ENCODE measurements around the gene COL25A1.

Gene COL25A1

GRCh38 chr4:109172301-109172700 is 130.2 kb downstream of the COL25A1 start:
- in situ Hi-C loops (cut with HindIII; ENCODE audit: low pct_unique_long_range_greater_than_20kb, low sequenced_read_pairs) = no loop called here
- TF ChIP-seq JUND (IDR thresholded peaks at IDR 0.05; ENCODE audit: low read depth) = no peak

GRCh38 chr4:109171070-109171469 is 131.4 kb downstream of the COL25A1 start:
- DNase-seq (ENCODE audit: low read depth in 1 of 2, low spot score in 1 of 2) = no peak
- in situ Hi-C loops (cut with HindIII; ENCODE audit: low pct_unique_long_range_greater_than_20kb, low sequenced_read_pairs) = no loop called here

More at GRCh38 chr4:109172301-109172700, 130.2 kb downstream of the COL25A1 start:
- no peak for DNase-seq (ENCODE audit: low read depth in 1 of 2, low spot score in 1 of 2)

GRCh38 chr4:109169170-109169569 is 133.3 kb downstream of the COL25A1 start:
- TF ChIP-seq JUND (IDR thresholded peaks at IDR 0.05; ENCODE audit: low read depth) = no peak
- in situ Hi-C loops (cut with HindIII; ENCODE audit: low pct_unique_long_range_greater_than_20kb, low sequenced_read_pairs) = no loop called here
- no peak for DNase-seq (ENCODE audit: low read depth in 1 of 2, low spot score in 1 of 2)

More at GRCh38 chr4:109171070-109171469, 131.4 kb downstream of the COL25A1 start:
- no peak for TF ChIP-seq JUND (IDR thresholded peaks at IDR 0.05; ENCODE audit: low read depth)

GRCh38 chr4:109166586-109166985 is 135.9 kb downstream of the COL25A1 start:
- in situ Hi-C loops (cut with HindIII; ENCODE audit: low pct_unique_long_range_greater_than_20kb, low sequenced_read_pairs) = no loop called here
- no peak for DNase-seq (ENCODE audit: low read depth in 1 of 2, low spot score in 1 of 2)
- TF ChIP-seq JUND (IDR thresholded peaks at IDR 0.05; ENCODE audit: low read depth) = no peak

- DNase-seq (ENCODE audit: low read depth in 1 of 2, low spot score in 1 of 2) = no peak
- in situ Hi-C loops (cut with HindIII; ENCODE audit: low pct_unique_long_range_greater_than_20kb, low sequenced_read_pairs) = no loop called here
- TF ChIP-seq JUND (IDR thresholded peaks at IDR 0.05; ENCODE audit: low read depth) = no peak
These were observed 136.3 kb downstream of the COL25A1 start for GRCh38 chr4:109166126-109166525.

GRCh38 chr4:109164011-109164410 is 138.4 kb downstream of the COL25A1 start:
- no peak for DNase-seq (ENCODE audit: low read depth in 1 of 2, low spot score in 1 of 2)
- TF ChIP-seq JUND (IDR thresholded peaks at IDR 0.05; ENCODE audit: low read depth) = no peak
- in situ Hi-C loops (cut with HindIII; ENCODE audit: low pct_unique_long_range_greater_than_20kb, low sequenced_read_pairs) = no loop called here

DNA sequence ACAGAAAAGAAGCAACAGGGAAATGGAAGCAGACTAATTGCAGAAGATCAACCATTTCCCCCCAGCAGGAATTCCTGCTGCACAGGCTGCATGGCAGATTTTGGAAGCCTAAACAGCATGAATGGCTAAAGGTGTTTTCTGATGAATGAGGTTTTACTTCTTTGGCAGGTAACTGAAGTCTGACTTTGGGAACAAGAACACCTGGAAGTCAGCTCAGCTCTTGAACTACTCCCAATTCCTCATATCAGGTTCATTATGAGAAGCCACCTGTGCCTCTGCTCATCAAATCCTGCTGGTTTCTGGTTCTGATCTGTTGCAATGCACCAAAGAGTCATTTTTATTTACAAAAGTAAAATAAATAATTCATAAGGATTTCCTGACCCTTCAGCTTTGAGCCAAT is 139.0 kb downstream of the COL25A1 start:
- DNase-seq (ENCODE audit: low read depth in 1 of 2, low spot score in 1 of 2) = no peak
- no peak for TF ChIP-seq JUND (IDR thresholded peaks at IDR 0.05; ENCODE audit: low read depth)
- in situ Hi-C loops (cut with HindIII; ENCODE audit: low pct_unique_long_range_greater_than_20kb, low sequenced_read_pairs) = no loop called here

DNA sequence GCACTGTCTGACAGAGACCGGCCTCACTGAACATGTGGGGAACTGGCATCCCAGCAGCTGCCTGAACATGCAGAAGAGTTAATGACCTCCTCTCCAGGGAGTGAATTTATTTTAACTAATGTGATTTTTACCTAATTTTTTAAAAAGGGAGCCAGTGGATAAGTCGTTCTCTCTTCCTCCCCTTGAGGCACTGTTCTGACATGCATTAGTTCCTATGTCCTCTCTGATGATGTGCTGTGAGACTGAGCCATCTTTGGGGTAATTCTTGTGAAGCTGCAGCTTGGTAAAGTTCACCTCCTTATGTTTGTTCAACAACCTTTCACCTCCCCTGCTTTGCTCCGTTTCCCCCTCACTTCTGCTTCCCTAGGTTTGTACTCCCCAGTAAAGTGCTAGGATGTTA is 139.7 kb downstream of the COL25A1 start:
- in situ Hi-C loops (cut with HindIII; ENCODE audit: low pct_unique_long_range_greater_than_20kb, low sequenced_read_pairs) = no loop called here
- no peak for DNase-seq (ENCODE audit: low read depth in 1 of 2, low spot score in 1 of 2)
- TF ChIP-seq JUND (IDR thresholded peaks at IDR 0.05; ENCODE audit: low read depth) = no peak

DNA sequence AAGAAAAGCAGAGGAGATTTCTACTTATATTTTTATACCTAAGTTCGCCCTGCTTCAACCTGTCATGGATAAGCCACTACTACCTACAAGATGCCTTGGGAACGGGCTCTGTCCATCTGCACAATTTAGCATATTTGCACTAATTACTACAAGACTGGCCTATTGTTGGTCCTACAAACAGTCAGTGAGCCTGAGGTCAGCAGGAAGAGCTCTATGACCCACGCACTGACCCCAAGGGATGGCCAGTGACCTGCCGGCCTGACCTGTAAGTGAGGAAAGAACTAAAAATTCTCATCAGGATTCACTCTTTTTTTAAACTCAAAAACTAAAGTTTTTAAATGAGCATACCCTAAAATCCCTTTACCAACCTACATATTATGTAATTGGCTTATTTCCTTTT is 142.0 kb downstream of the COL25A1 start:
- TF ChIP-seq JUND (IDR thresholded peaks at IDR 0.05; ENCODE audit: low read depth) = no peak

GRCh38 chr4:109157696-109158095 is 144.8 kb downstream of the COL25A1 start:
- no peak for DNase-seq (ENCODE audit: low read depth in 1 of 2, low spot score in 1 of 2)
- in situ Hi-C loops (cut with HindIII; ENCODE audit: low pct_unique_long_range_greater_than_20kb, low sequenced_read_pairs) = no loop called here
- no peak for TF ChIP-seq JUND (IDR thresholded peaks at IDR 0.05; ENCODE audit: low read depth)

More for the DNA sequence above, 142.0 kb downstream of the COL25A1 start:
- in situ Hi-C loops (cut with HindIII; ENCODE audit: low pct_unique_long_range_greater_than_20kb, low sequenced_read_pairs) = no loop called here
- no peak for DNase-seq (ENCODE audit: low read depth in 1 of 2, low spot score in 1 of 2)

DNA sequence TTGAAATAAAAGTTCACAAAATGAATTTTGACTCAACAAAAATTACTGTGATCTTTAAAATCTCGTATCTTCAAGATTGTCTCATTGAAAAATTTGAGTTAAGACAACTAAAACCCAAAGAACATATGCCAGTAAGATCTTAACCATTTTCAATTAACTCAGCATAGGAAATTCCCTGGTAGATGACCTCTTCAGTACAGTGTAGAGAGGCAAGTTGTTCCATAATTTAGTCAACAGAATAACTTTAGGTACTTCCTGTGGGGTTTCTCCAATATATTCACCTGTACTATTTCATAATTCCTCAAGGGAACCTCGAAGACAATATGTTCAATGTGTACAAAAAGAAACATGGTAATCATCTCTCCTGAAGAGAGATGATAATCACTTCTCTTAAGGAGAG is 145.3 kb downstream of the COL25A1 start:
- TF ChIP-seq JUND (IDR thresholded peaks at IDR 0.05; ENCODE audit: low read depth) = no peak
- no peak for DNase-seq (ENCODE audit: low read depth in 1 of 2, low spot score in 1 of 2)
- in situ Hi-C loops (cut with HindIII; ENCODE audit: low pct_unique_long_range_greater_than_20kb, low sequenced_read_pairs) = no loop called here

- no peak for TF ChIP-seq JUND (IDR thresholded peaks at IDR 0.05; ENCODE audit: low read depth)
- no peak for DNase-seq (ENCODE audit: low read depth in 1 of 2, low spot score in 1 of 2)
- in situ Hi-C loops (cut with HindIII; ENCODE audit: low pct_unique_long_range_greater_than_20kb, low sequenced_read_pairs) = no loop called here
These were observed 146.1 kb downstream of the COL25A1 start for GRCh38 chr4:109156356-109156755.

- TF ChIP-seq JUND (IDR thresholded peaks at IDR 0.05; ENCODE audit: low read depth) = no peak
- peak in 1 of 2 experiments; percentile 2 for DNase-seq (ENCODE audit: low read depth in 1 of 2, low spot score in 1 of 2)
- in situ Hi-C loops (cut with HindIII; ENCODE audit: low pct_unique_long_range_greater_than_20kb, low sequenced_read_pairs) = no loop called here
These were observed 146.7 kb downstream of the COL25A1 start for GRCh38 chr4:109155682-109156283.

DNA sequence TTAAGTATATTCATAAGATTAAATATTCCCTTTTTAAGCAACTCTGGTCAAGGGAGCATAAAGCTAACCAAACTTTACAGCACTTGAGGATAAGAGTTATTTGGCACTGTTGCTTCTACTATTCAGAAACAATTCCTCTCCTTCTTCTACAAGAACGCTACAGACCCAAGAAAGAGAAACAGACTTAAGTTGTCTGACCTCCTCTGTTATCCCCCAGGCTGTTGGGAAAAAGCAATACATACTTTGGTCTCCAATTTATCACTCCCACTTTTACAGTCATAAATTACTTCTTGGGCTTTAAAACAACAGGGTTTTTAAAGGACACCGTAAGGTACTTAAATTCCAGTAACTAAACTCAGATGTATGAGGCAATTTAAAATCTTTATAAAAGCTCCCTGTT is 147.4 kb downstream of the COL25A1 start:
- no peak for TF ChIP-seq JUND (IDR thresholded peaks at IDR 0.05; ENCODE audit: low read depth)
- in situ Hi-C loops (cut with HindIII; ENCODE audit: low pct_unique_long_range_greater_than_20kb, low sequenced_read_pairs) = no loop called here
- DNase-seq (ENCODE audit: low read depth in 1 of 2, low spot score in 1 of 2) = no peak

Data from T47D (cell line).